ENCODE measurements around the gene DCAF15.
A peak's percentile ranks its signal among the peaks of the same experiment; 100 is the strongest.

DCAF15 gene

GRCh38 chr19:13959962-13960862, 7.9 kb downstream of the DCAF15 start:
- Histone ChIP-seq H3K36me3 (ENCODE audit: control insufficient read depth, insufficient read depth, low read length) (peaks cover 55% of the 10 kb centered on the region), H3K9me3 (ENCODE audit: control insufficient read depth, insufficient read depth, low read depth, low read length) (no peaks in the 10 kb centered on the region), H3K4me1 (ENCODE audit: control insufficient read depth, insufficient read depth, low read length) (peaks cover 11% of the 10 kb centered on the region; the same call in 1 of the 2 replicates), H3K27me3 (ENCODE audit: control insufficient read depth, insufficient read depth, low read length) (peaks cover 5% of the 10 kb centered on the region; the same call in 1 of the 2 replicates), H3K27ac (ENCODE audit: low read depth, low read length) (no peak overlapping the region), H3K9ac (ENCODE audit: low read length) (no peak overlapping the region), H3K4me3 (ENCODE audit: low read depth, low read length) (no peak overlapping the region)

- no peaks in the 10 kb centered on the region for H3K9me3 ChIP-seq (ENCODE audit: control insufficient read depth, insufficient read depth, low read depth, low read length)
- H3K9ac ChIP-seq (ENCODE audit: low read length) = no peak overlapping the region
- H3K4me3 ChIP-seq (ENCODE audit: low read depth, low read length) = no peak overlapping the region
- peaks cover 5% of the 10 kb centered on the region; the same call in 1 of the 2 replicates for H3K27me3 ChIP-seq (ENCODE audit: control insufficient read depth, insufficient read depth, low read length)
- H3K36me3 ChIP-seq (ENCODE audit: control insufficient read depth, insufficient read depth, low read length) = peaks cover 53% of the 10 kb centered on the region
- peaks cover 11% of the 10 kb centered on the region; the same call in 1 of the 2 replicates for H3K4me1 ChIP-seq (ENCODE audit: control insufficient read depth, insufficient read depth, low read length)
- H3K27ac ChIP-seq (ENCODE audit: low read depth, low read length) = no peak overlapping the region
Measured at GRCh38 chr19:13960863-13961784, 8.8 kb downstream of the DCAF15 start.

GRCh38 chr19:13961826-13962698, 9.8 kb downstream of the DCAF15 start:
- H3K9me3 ChIP-seq (ENCODE audit: control insufficient read depth, insufficient read depth, low read depth, low read length) = no peaks in the 10 kb centered on the region
- peaks cover 5% of the 10 kb centered on the region; the same call in 1 of the 2 replicates for H3K27me3 ChIP-seq (ENCODE audit: control insufficient read depth, insufficient read depth, low read length)
- no peak overlapping the region for H3K27ac ChIP-seq (ENCODE audit: low read depth, low read length)
- peak overlapping the region; percentile 67 for H3K4me3 ChIP-seq (ENCODE audit: low read depth, low read length)
- H3K4me1 ChIP-seq (ENCODE audit: control insufficient read depth, insufficient read depth, low read length) = peaks cover 11% of the 10 kb centered on the region; the same call in 1 of the 2 replicates
- peaks cover 53% of the 10 kb centered on the region for H3K36me3 ChIP-seq (ENCODE audit: control insufficient read depth, insufficient read depth, low read length)
- no peak overlapping the region for H3K9ac ChIP-seq (ENCODE audit: low read length)

- Histone ChIP-seq H3K4me1 (ENCODE audit: control insufficient read depth, insufficient read depth, low read length) (peaks cover 11% of the 10 kb centered on the region; the same call in 1 of the 2 replicates), H3K36me3 (ENCODE audit: control insufficient read depth, insufficient read depth, low read length) (peaks cover 51% of the 10 kb centered on the region), H3K9ac (ENCODE audit: low read length) (peak overlapping the region; percentile 55), H3K4me3 (ENCODE audit: low read depth, low read length) (peak overlapping the region; percentile 67), H3K27me3 (ENCODE audit: control insufficient read depth, insufficient read depth, low read length) (peaks cover 5% of the 10 kb centered on the region; the same call in 1 of the 2 replicates), H3K9me3 (ENCODE audit: control insufficient read depth, insufficient read depth, low read depth, low read length) (no peaks in the 10 kb centered on the region), H3K27ac (ENCODE audit: low read depth, low read length) (no peak overlapping the region)
Measured at GRCh38 chr19:13962699-13963602, 10.6 kb downstream of the DCAF15 start.

- peaks cover 50% of the 10 kb centered on the region for H3K36me3 ChIP-seq (ENCODE audit: control insufficient read depth, insufficient read depth, low read length)
- H3K27ac ChIP-seq (ENCODE audit: low read depth, low read length) = no peak overlapping the region
- peak overlapping the region; percentile 67 for H3K4me3 ChIP-seq (ENCODE audit: low read depth, low read length)
- H3K9me3 ChIP-seq (ENCODE audit: control insufficient read depth, insufficient read depth, low read depth, low read length) = no peaks in the 10 kb centered on the region
- H3K9ac ChIP-seq (ENCODE audit: low read length) = peak overlapping the region; percentile 48
- peaks cover 11% of the 10 kb centered on the region; the same call in 1 of the 2 replicates for H3K4me1 ChIP-seq (ENCODE audit: control insufficient read depth, insufficient read depth, low read length)
- H3K27me3 ChIP-seq (ENCODE audit: control insufficient read depth, insufficient read depth, low read length) = peaks cover 5% of the 10 kb centered on the region; the same call in 1 of the 2 replicates
Measured at GRCh38 chr19:13963603-13964105, 11.3 kb downstream of the DCAF15 start.

- Histone ChIP-seq H3K27ac (ENCODE audit: low read depth, low read length) (no peak overlapping the region), H3K9ac (ENCODE audit: low read length) (no peak overlapping the region), H3K36me3 (ENCODE audit: control insufficient read depth, insufficient read depth, low read length) (peaks cover 51% of the 10 kb centered on the region), H3K4me1 (ENCODE audit: control insufficient read depth, insufficient read depth, low read length) (peaks cover 11% of the 10 kb centered on the region; the same call in 1 of the 2 replicates), H3K4me3 (ENCODE audit: low read depth, low read length) (no peak overlapping the region), H3K27me3 (ENCODE audit: control insufficient read depth, insufficient read depth, low read length) (peaks cover 5% of the 10 kb centered on the region; the same call in 1 of the 2 replicates), H3K9me3 (ENCODE audit: control insufficient read depth, insufficient read depth, low read depth, low read length) (no peaks in the 10 kb centered on the region)
Measured at GRCh38 chr19:13964776-13965175, 12.5 kb downstream of the DCAF15 start.

GRCh38 chr19:13965377-13965896, 13.1 kb downstream of the DCAF15 start:
- Histone ChIP-seq H3K9me3 (ENCODE audit: control insufficient read depth, insufficient read depth, low read depth, low read length) (no peaks in the 10 kb centered on the region), H3K4me1 (ENCODE audit: control insufficient read depth, insufficient read depth, low read length) (peaks cover 11% of the 10 kb centered on the region; the same call in 1 of the 2 replicates), H3K9ac (ENCODE audit: low read length) (no peak overlapping the region), H3K27ac (ENCODE audit: low read depth, low read length) (no peak overlapping the region), H3K4me3 (ENCODE audit: low read depth, low read length) (no peak overlapping the region), H3K36me3 (ENCODE audit: control insufficient read depth, insufficient read depth, low read length) (peaks cover 47% of the 10 kb centered on the region), H3K27me3 (ENCODE audit: control insufficient read depth, insufficient read depth, low read length) (peaks cover 5% of the 10 kb centered on the region; the same call in 1 of the 2 replicates)

- Histone ChIP-seq H3K27ac (ENCODE audit: low read depth, low read length) (no peak overlapping the region), H3K4me3 (ENCODE audit: low read depth, low read length) (no peak overlapping the region), H3K9me3 (ENCODE audit: control insufficient read depth, insufficient read depth, low read depth, low read length) (no peaks in the 10 kb centered on the region), H3K9ac (ENCODE audit: low read length) (no peak overlapping the region), H3K36me3 (ENCODE audit: control insufficient read depth, insufficient read depth, low read length) (peaks cover 41% of the 10 kb centered on the region), H3K27me3 (ENCODE audit: control insufficient read depth, insufficient read depth, low read length) (peaks cover 5% of the 10 kb centered on the region; the same call in 1 of the 2 replicates), H3K4me1 (ENCODE audit: control insufficient read depth, insufficient read depth, low read length) (peaks cover 11% of the 10 kb centered on the region; the same call in 1 of the 2 replicates)
Measured at GRCh38 chr19:13965926-13966683, 13.8 kb downstream of the DCAF15 start.
